Left ventricle myocardium inferior (tissue), 1 donor: ENCODE data around the gene PLCL2. TPM values are rescaled to one million over a fixed set of nuclear protein-coding genes. Genes with fewer than 3 reads are reported as not detected.

Experiments
- DNase-seq: peaks from one replicate; pipeline ENCODE4 v3.0.0-alpha.2; 2020
- H3K27ac ChIP-seq: fragments of 200-600 bp; replicated peaks from 2 replicates; pipeline ENCODE4 v1.8.0; 2021
- H3K27me3 ChIP-seq: fragments of 200-600 bp; 2 replicates; pipeline ENCODE4 v1.8.0; 2021; ENCODE audit warnings: low read depth
- H3K36me3 ChIP-seq: fragments of 200-600 bp; 2 replicates; pipeline ENCODE4 v1.8.0; 2021
- H3K4me1 ChIP-seq: fragments of 200-600 bp; 2 replicates; pipeline ENCODE4 v1.8.0; 2021
- H3K4me3 ChIP-seq: fragments of 200-600 bp; 2 replicates; pipeline ENCODE4 v1.8.0; 2021; ENCODE audit warnings: mild to moderate bottlenecking, moderate library complexity
- H3K9me3 ChIP-seq: fragments of 200-600 bp; replicated peaks from 2 replicates; pipeline ENCODE4 v1.8.0; 2021
- intact Hi-C: fragments of 100-400 bp; cut with micrococcal nuclease; formaldehyde crosslinking; loops from one replicate; pipeline ENCODE4 v1.11.0; 2022
- total RNA-seq: library from RNA; stranded (reverse); fragmentation: NEBNext Ultra II Directional; extraction: Animal tissue kit (Norgen Biotek cat#: 25700); gene quantifications from one replicate; pipeline ENCODE4 v1.2.1, GENCODE V29; 2021
- TF ChIP-seq, protein P1 (sequence below): fragments of 200-600 bp; IDR thresholded peaks from 2 replicates; pipeline ENCODE4 v1.8.0; 2021; ENCODE audit warnings: antibody characterized with exemption, mild to moderate bottlenecking, borderline replicate concordance
- donor health status: DM: no; HTN: yes; CAD: no; lungs with severe emphysema.

The PLCL2 gene
- total RNA-seq, 1 donor from 2014 or later: 48.1 TPM

DNA sequence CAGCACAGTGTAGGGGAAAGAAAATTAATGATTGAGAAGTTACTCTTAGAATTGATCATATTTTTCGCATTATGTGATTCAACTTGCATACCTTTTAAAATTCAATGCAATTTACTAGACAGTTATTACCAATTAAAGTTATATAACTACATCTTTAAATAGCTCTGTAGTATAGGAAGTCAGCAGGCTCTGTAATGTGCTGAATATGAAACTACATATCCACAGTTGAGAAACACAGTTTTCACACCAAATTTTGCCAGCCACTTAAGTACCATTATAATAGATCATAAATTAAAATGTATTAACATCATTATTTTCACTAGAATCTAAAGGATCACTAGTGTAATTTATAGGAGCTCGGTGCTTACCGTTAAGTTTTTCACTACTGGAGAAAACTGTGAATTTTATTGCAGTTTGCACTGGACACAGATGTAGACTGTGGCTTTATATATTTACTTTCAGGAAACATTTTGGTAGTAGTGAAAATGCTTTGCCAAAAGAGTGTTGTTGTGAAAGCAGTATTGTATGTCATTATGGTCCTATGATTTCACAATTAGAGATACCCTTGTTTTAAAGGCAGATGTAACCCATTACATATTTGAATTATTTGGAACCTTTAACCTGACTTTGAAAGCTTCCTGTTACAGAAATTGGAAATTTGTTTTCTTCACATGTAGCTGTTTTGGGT lies 113.6 kb downstream of the PLCL2 start:
- peaks cover 21% of the 10 kb centered on the region for H3K9me3 ChIP-seq

GRCh38 chr3:16999161-16999560 lies 114.4 kb downstream of the PLCL2 start:
- H3K36me3 ChIP-seq: no peaks in the 10 kb centered on the region
- intact Hi-C loops: no loop called here
- peaks cover 69% of the 10 kb centered on the region for H3K4me1 ChIP-seq
- TF ChIP-seq, protein P1, sequence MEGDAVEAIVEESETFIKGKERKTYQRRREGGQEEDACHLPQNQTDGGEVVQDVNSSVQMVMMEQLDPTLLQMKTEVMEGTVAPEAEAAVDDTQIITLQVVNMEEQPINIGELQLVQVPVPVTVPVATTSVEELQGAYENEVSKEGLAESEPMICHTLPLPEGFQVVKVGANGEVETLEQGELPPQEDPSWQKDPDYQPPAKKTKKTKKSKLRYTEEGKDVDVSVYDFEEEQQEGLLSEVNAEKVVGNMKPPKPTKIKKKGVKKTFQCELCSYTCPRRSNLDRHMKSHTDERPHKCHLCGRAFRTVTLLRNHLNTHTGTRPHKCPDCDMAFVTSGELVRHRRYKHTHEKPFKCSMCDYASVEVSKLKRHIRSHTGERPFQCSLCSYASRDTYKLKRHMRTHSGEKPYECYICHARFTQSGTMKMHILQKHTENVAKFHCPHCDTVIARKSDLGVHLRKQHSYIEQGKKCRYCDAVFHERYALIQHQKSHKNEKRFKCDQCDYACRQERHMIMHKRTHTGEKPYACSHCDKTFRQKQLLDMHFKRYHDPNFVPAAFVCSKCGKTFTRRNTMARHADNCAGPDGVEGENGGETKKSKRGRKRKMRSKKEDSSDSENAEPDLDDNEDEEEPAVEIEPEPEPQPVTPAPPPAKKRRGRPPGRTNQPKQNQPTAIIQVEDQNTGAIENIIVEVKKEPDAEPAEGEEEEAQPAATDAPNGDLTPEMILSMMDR: no peak
- H3K4me3 ChIP-seq: no peak overlapping the region
- peaks cover 21% of the 10 kb centered on the region for H3K9me3 ChIP-seq
- DNase-seq: no peak
- no peak overlapping the region for H3K27ac ChIP-seq
- H3K27me3 ChIP-seq: no peaks in the 10 kb centered on the region

More for the DNA sequence above, 113.6 kb downstream of the PLCL2 start:
- intact Hi-C loops: no loop called here
- DNase-seq: no peak
- Histone ChIP-seq H3K27me3 (no peaks in the 10 kb centered on the region), H3K4me1 (peaks cover 69% of the 10 kb centered on the region), H3K36me3 (no peaks in the 10 kb centered on the region), H3K27ac (no peak overlapping the region), H3K4me3 (no peak overlapping the region)
- TF ChIP-seq, protein P1: no peak

DNA sequence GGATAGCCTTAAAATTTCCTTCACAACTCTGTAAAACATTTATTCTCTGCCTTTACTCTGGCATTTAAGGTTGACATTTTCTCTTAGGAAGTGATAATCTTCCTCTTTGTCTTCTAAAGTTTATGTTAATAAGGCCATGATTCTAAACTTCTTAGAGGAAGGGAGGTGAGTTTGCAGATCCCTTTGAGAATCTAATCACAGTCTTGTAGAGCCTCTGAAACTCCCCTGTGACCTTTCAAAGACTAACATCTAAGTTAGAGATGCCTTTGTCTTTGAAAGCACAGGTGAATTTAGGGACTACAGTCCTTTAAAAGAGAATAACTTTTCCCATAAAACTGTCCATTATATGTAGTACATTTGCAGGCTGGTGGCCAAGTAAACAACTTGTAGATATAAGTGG lies 115.1 kb downstream of the PLCL2 start:
- Histone ChIP-seq H3K36me3 (no peaks in the 10 kb centered on the region), H3K4me3 (no peak overlapping the region), H3K27ac (no peak overlapping the region), H3K4me1 (peaks cover 69% of the 10 kb centered on the region), H3K9me3 (peaks cover 21% of the 10 kb centered on the region), H3K27me3 (no peaks in the 10 kb centered on the region)
- intact Hi-C loops: no loop called here
- TF ChIP-seq, protein P1: no peak
- DNase-seq: no peak

- no peaks in the 10 kb centered on the region for H3K36me3 ChIP-seq
- no peak for DNase-seq
- no peak overlapping the region for H3K27ac ChIP-seq
- H3K27me3 ChIP-seq: no peaks in the 10 kb centered on the region
- no peak overlapping the region for H3K4me3 ChIP-seq
- peaks cover 21% of the 10 kb centered on the region for H3K9me3 ChIP-seq
- intact Hi-C loops: no loop called here
- H3K4me1 ChIP-seq: peaks cover 57% of the 10 kb centered on the region
- TF ChIP-seq, protein P1: no peak
Measured at GRCh38 chr3:17003457-17003856, 118.7 kb downstream of the PLCL2 start.

DNA sequence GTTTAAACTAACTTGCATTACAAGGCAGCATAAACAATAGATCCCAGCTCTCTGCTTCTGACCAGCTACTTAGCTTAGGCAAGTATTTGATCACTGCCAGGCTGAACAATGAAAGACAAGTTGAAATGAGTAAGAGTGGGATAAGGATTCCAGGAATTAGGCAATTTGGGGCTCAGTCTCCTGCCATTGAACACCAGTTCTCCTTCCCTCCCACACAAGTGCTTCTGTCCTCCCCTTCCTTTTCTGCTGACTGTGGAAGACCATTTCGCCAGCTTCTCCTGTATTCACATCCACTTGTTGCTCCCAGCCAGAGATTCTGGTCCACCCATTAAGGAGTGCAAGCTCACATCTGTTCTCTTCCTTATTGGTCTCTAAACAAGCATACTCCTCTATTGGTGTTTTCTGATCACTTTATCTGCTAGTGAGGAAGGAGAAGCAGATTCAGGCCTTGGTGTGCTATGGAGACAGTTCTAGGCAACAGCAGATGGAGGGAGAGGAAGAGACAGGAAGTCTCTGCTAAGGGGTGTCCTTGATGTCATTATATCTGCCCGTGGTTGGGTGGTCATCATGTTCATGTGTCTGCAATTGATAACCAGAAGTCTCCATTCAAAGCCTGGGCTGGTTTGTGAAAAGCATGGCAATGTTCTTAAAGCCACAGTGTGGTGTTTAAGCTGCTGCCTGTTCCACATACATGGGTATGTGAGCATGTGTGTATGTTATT lies 121.5 kb downstream of the PLCL2 start:
- no peak for DNase-seq
- intact Hi-C loops: no loop called here
- Histone ChIP-seq H3K36me3 (peaks cover 17% of the 10 kb centered on the region), H3K9me3 (peaks cover 16% of the 10 kb centered on the region), H3K4me1 (peaks cover 45% of the 10 kb centered on the region), H3K27me3 (no peaks in the 10 kb centered on the region), H3K27ac (no peak overlapping the region), H3K4me3 (no peak overlapping the region)
- TF ChIP-seq, protein P1: no peak
